ENCODE results near the gene TMEM91. TPM values are rescaled to one million over a fixed set of nuclear protein-coding genes. Genes with fewer than 3 reads are reported as not detected.

Gene TMEM91
- total and polyA plus RNA-seq, 2 of the 13 experiments (the other 11 are each of a cell fraction or from before 2014, with no cell fraction given), result 6.3 to 10.3 TPM

DNA sequence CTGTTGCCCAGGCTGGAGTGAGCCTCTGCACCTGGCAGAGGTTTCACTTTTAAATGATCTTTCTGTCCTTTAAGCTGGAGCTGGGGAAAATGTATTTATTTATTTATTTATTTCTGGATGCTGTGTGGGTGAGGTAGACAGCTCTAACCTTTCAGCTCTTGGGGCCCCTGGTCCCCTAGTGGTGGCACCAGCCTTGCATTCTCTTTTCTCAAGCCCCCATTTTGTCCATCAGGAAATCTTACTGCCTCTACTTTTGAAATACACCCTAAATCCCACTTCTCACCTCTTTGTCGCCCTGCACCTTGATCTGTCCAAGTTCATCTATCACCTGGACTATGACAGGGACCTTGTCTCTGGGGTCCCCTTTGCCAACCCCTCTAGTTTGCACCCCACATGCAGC lies 10.2 kb upstream of the TMEM91 start:
- no peak overlapping the region for H3K4me3 ChIP-seq (replicated peaks in 1 of 3; ENCODE audit: insufficient read depth in 1 of 3, low read depth in 2 of 3, low read length in 3 of 3)
- H3K27ac ChIP-seq (ENCODE audit: extremely low read length, insufficient read depth, low read length), result no peak overlapping the region
- no peaks in the 10 kb centered on the region for H4K20me1 ChIP-seq (ENCODE audit: insufficient read depth, low read length)
- H2AFZ ChIP-seq (ENCODE audit: low read length), result no peak overlapping the region
- ChIA-PET CTCF (ENCODE audit: low intra/inter-chr PET ratio, low total read pairs) (no interaction called here), POLR2A (interaction anchor here (1.5 to 3.3 kb wide), 2 partner anchors 10 to 74 kb away, joined by 3 to 41 read pairs; partner anchors contain the start of gene DMAC2)
- H3K36me3 ChIP-seq (replicated peaks in 1 of 2; ENCODE audit: control insufficient read depth in 1 of 2, insufficient read depth in 2 of 2, low read length in 2 of 2), result no peaks in the 10 kb centered on the region; a peak in 1 of 5 replicates
- H3K9me3 ChIP-seq (ENCODE audit: low read length), result no peaks in the 10 kb centered on the region
- BruUV-seq (replicated peaks), result no TSS peak
- peaks cover 19% of the 10 kb centered on the region for H3K79me2 ChIP-seq (ENCODE audit: insufficient read depth, low read length)
- peaks cover 50% of the 10 kb centered on the region for H3K4me1 ChIP-seq (ENCODE audit: insufficient read depth, low read length)
- intact Hi-C loops (cut with micrococcal nuclease; ENCODE audit: unreplicated experiment) (no loop called here), in situ Hi-C loops (cut with HindIII; ENCODE audit: extremely low pct_ligation_motif_present, low pct_unique_long_range_greater_than_20kb) (no loop called here)
- WGBS (ENCODE audit: low lambda C conversion rate), result 100% methylated on average over 1 of the region's 1 CpG
- ATAC-seq, result no peak
- no peak for DNase-seq (ENCODE audit: low spot score)
- FAIRE-seq, result no peak
- TF ChIP-seq, protein P1, sequence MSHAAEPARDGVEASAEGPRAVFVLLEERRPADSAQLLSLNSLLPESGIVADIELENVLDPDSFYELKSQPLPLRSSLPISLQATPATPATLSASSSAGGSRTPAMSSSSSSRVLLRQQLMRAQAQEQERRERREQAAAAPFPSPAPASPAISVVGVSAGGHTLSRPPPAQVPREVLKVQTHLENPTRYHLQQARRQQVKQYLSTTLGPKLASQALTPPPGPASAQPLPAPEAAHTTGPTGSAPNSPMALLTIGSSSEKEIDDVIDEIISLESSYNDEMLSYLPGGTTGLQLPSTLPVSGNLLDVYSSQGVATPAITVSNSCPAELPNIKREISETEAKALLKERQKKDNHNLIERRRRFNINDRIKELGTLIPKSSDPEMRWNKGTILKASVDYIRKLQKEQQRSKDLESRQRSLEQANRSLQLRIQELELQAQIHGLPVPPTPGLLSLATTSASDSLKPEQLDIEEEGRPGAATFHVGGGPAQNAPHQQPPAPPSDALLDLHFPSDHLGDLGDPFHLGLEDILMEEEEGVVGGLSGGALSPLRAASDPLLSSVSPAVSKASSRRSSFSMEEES (CRISPR knock-in tag; IDR thresholded peaks at IDR 0.05), result no peak
- TF ChIP-seq HMG20B (CRISPR knock-in tag; conservative IDR thresholded peaks at IDR 0.05) (no peak), ZSCAN5A (CRISPR knock-in tag; IDR thresholded peaks at IDR 0.05; ENCODE audit: borderline replicate concordance) (no peak), FOXO4 (CRISPR knock-in tag; conservative IDR thresholded peaks at IDR 0.05) (no peak), KMT2A (CRISPR knock-in tag; IDR thresholded peaks at IDR 0.05) (no peak), ZNF326 (CRISPR knock-in tag; IDR thresholded peaks at IDR 0.05; ENCODE audit: borderline replicate concordance) (no peak), MXI1 (IDR thresholded peaks at IDR 0.05; ENCODE audit: borderline replicate concordance, low read depth, low read length) (no peak), ZNF720 (CRISPR knock-in tag; IDR thresholded peaks at IDR 0.05) (no peak), ZNF263 (CRISPR knock-in tag; IDR thresholded peaks at IDR 0.05) (no peak), ZNF232 (CRISPR knock-in tag; IDR thresholded peaks at IDR 0.05; ENCODE audit: borderline replicate concordance) (no peak), E2F1 (CRISPR knock-in tag; IDR thresholded peaks at IDR 0.05) (no peak), PTBP1 (IDR thresholded peaks at IDR 0.05; ENCODE audit: low read depth, low read length, poor library complexity, severe bottlenecking) (no peak), ZMAT3 (CRISPR knock-in tag; conservative IDR thresholded peaks at IDR 0.05) (no peak), HMGA1 (CRISPR knock-in tag; conservative IDR thresholded peaks at IDR 0.05) (no peak), KDM2A (CRISPR knock-in tag; IDR thresholded peaks at IDR 0.05; ENCODE audit: borderline replicate concordance, low read depth) (no peak)
- no peak overlapping the region for H3K9ac ChIP-seq (ENCODE audit: insufficient read depth, low read depth, low read length)
- no peak overlapping the region for H3K4me2 ChIP-seq (ENCODE audit: low read depth, low read length)
- no peaks in the 10 kb centered on the region; a peak in 2 of 5 replicates for H3K27me3 ChIP-seq (ENCODE audit: control insufficient read depth in 1 of 2, insufficient read depth in 2 of 2, low read length in 2 of 2)

All from HepG2 (cell line).